HG03354 (cell line): ENCODE results near the gene TMEM151B.
A peak's percentile ranks its signal among the peaks of the same experiment; 100 is the strongest.

Experiments used
- ATAC-seq: cut with Tn5 transposase; IDR thresholded peaks from one replicate; pipeline ENCODE4 v1.9.1; 2021; ENCODE audit warnings: mild to moderate bottlenecking; ENCODE audit not compliant: unreplicated experiment, poor library complexity, severe bottlenecking

Gene TMEM151B

DNA sequence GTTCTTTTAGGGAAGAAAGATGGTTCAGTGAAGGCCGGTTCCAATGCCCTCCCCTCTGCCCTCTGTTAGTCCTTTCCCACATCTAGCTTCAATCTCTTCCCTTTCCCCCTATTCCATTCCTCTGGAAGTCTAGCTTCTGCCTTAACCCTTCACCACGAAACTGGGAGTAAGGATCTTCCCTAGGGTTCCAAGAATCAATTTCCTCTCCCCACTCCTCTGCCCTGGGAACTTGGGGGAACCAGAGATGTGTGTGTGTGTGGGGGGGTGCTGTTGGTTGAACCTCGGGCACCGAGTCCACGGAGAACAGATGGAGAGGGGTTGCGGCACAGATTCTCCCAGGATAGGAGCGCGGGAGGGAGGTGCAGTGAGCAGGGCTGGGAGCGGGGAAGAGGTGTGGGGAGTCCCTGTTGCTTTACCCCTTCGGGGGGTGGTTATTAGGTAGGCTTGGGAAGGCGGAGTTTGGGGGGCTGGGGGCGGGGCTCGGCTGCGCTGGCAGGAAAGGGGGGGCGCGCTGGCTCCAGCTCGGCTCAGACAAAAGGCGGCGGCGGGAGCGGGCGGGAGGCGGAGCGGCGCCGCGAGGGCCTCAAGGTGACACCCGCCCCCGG, at the start of gene TMEM151B:
TSS of gene TMEM151B (plus strand) at position 530 of the 605 bp plus-strand sequence. CDS start 293 bp downstream, outside the sequence.
- no peak for ATAC-seq

DNA sequence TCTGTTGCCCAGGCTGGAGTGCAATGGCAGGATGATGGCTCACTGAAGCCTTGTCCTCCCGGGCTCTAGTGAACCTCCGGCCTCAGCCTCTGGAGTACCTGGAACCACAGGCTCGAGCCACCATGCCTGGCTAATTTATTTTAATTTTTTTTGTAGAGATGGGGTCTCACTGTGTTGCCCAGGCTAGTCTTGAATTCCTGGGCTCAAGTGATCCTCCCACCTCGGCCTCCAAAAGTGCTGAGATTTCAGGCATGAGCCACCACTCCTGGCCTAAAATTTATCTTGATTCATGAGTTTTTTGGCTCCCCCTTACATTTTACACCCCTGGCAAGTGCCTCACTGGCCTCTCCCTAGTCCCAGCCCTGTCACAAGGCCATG, 49.3 kb upstream of the TMEM151B start:
- ATAC-seq, result no peak

GRCh38 chr6:44221291-44221960, 48.8 kb upstream of the TMEM151B start:
- peak; percentile 46 for ATAC-seq

DNA sequence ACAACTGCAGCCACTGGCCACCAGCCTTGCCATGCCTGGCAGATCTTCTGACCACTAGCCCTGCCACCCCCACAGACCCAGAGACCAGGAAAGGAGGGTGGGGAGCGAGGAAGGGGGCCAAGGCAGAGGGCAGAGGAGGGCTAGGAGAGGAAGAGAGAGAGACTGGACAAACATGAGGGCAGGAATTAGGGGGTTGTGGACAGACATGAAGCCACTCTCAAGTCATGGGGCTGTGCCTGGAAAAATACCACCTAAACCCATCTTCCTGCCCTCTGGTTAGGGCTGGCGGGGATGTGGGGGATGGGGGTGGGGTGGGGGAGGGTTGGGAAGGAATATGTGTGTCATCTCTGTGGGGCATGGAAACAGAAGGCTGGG, 48.3 kb upstream of the TMEM151B start:
- ATAC-seq, result no peak

GRCh38 chr6:44222486-44223318, 47.5 kb upstream of the TMEM151B start:
- no peak for ATAC-seq

GRCh38 chr6:44223319-44224028, 46.8 kb upstream of the TMEM151B start, which contains the start of gene SLC29A1:
SLC29A1 (plus strand) TSS chr6:44223595; CDS start chr6:44227314, 3,719 bp downstream.
- peak; percentile 47 for ATAC-seq

GRCh38 chr6:44224029-44224964, 46.0 kb upstream of the TMEM151B start:
- ATAC-seq, result peak; percentile 12

GRCh38 chr6:44224965-44225305, 45.3 kb upstream of the TMEM151B start:
- ATAC-seq, result no peak

DNA sequence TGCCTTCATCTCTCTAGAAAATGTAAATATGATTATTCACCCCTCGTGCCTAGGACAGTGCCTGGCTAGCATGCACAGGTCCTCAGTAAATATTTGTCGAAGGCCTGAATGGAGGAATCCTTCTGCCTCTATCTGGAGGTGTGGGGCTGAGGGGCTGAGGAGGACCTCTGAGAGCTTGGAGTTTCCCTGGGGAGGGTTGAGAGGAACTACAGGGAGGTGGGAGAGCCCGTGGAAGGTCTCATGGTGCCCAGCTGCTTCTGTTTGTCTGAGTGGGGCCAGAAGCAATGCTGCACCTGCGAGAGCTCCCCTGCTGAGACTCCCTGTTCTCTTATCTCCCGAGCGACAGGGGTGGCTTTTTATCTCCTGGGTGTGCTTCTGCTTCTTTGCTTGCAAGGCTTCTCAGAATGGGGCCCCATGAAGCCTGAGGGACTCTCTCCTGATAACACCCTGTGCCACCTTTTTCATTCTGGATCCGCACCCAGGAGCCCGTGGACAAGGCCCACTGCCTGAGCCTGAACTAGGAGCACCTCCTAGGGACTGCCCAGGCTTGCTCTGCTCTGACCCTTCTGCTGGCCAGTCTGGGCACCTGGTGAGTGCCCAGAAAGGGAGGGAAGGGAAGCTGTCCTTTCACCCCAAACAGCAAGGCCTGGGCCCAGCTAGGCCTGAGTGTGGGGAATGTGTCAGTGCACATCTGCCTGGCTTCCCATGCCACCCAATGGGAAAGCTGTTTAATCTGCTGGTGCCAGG, 44.5 kb upstream of the TMEM151B start:
- ATAC-seq, result no peak

GRCh38 chr6:44226368-44227147, 43.7 kb upstream of the TMEM151B start:
- no peak for ATAC-seq

- no peak for ATAC-seq
Measured at GRCh38 chr6:44227148-44227793, 43.0 kb upstream of the TMEM151B start.

DNA sequence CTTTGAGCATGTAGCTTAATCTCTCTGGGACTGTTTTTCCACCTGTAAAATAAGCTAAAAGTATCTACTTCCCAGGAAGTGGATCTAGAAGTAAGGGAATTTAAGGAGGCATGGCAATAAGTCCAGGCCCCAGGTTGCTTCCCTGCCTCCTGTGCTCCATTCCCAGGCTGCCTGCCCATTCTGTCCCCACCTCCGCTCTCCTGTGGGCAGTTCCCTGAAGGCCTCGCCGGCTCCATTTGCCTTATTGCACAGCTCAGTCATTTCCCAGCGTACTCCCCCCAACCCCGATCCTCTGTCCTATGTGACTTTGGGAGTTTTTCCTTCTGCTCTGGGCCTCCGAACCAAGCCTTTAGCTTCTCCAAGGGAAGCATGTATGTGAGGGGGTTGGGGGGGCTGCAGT, 42.2 kb upstream of the TMEM151B start:
- no peak for ATAC-seq

DNA sequence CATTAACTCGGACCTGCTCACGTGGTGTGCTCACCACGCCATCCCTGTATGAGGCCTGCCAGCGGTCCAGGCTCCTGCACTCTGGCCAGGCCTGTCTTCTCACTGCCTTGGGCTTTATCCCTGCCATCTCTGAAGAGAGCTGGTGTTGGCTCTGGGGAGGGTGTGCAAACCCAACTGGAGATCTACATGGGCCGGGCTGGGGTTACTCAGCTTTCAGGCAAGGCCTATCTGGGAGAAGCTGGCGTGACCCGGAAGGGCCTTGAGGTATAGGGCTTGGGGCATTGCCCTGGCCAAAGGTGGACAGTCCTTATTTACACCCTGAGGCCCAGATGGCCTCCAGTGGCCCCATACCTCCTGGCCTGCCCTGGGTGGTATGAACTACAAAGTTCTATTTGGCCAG, 41.8 kb upstream of the TMEM151B start:
- ATAC-seq, result no peak

- ATAC-seq, result no peak
Measured at GRCh38 chr6:44228836-44229235, 41.4 kb upstream of the TMEM151B start.

- no peak for ATAC-seq
Measured at GRCh38 chr6:44229376-44230033, 40.7 kb upstream of the TMEM151B start.

- no peak for ATAC-seq
Measured at GRCh38 chr6:44230034-44230675, 40.1 kb upstream of the TMEM151B start.
